ACC112 (cell line): ENCODE data around the gene ACOXL.

ENCODE experiments used
- H2AFZ ChIP-seq: fragments of 200-600 bp; sonication (generic); one replicate; pipeline ENCODE4 v1.6.0; 2017; ENCODE audit warnings: antibody characterized with exemption, low read length; ENCODE audit not compliant: unreplicated experiment
- H3K27ac ChIP-seq: fragments of 200-600 bp; sonication (generic); 2 replicates; pipeline ENCODE4 v1.5.1; 2014; ENCODE audit warnings: low read depth, mild to moderate bottlenecking, antibody characterized with exemption, low read length, moderate library complexity
- H3K27me3 ChIP-seq: fragments of 200-600 bp; sonication (generic); 2 replicates; pipeline ENCODE4 v1.6.1; 2014; ENCODE audit warnings: mild to moderate bottlenecking, antibody characterized with exemption, low read length, moderate library complexity, mixed read lengths; ENCODE audit not compliant: insufficient read depth
- H3K36me3 ChIP-seq: fragments of 200-600 bp; sonication (generic); 2 replicates; pipeline ENCODE4 v1.6.1; 2016; ENCODE audit warnings: mild to moderate bottlenecking, antibody characterized with exemption, low read length, moderate library complexity, mixed read lengths; ENCODE audit not compliant: insufficient read depth
- H3K4me1 ChIP-seq: fragments of 200-600 bp; sonication (generic); one replicate; pipeline ENCODE4 v1.6.1; 2016; ENCODE audit warnings: low read length, mixed read lengths; ENCODE audit not compliant: insufficient read depth, unreplicated experiment, control insufficient read depth
- H3K4me3 ChIP-seq: fragments of 200-600 bp; sonication (generic); 2 replicates; pipeline ENCODE4 v1.5.1; 2014; ENCODE audit warnings: mild to moderate bottlenecking, low read depth, low read length
- H3K79me2 ChIP-seq: fragments of 200-600 bp; sonication (generic); one replicate; pipeline ENCODE4 v1.6.0; 2016; ENCODE audit warnings: low read length; ENCODE audit not compliant: control insufficient read depth, unreplicated experiment, insufficient read depth

Gene ACOXL

DNA sequence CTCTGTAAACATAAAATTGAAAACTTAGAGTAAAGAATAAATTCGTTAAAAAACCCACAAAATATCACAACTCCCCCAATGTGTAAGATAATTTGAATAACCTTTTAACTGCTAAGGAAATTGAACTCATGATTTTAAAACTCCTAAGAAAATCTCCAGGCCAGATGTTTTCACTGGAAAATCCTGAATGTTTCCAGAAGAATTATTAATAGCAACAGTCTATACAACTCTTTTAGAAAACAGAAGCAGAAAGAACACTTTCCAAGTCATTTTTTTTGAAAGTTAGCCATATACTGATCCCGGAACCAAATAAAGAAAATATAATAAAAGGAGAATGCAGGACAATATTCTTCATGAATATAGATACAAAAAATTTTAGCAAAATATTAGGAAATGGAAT is 165.6 kb downstream of the ACOXL start:
- Histone ChIP-seq H3K79me2 (no peaks in the 10 kb centered on the region), H2AFZ (no peak overlapping the region), H3K27ac (no peak overlapping the region)

DNA sequence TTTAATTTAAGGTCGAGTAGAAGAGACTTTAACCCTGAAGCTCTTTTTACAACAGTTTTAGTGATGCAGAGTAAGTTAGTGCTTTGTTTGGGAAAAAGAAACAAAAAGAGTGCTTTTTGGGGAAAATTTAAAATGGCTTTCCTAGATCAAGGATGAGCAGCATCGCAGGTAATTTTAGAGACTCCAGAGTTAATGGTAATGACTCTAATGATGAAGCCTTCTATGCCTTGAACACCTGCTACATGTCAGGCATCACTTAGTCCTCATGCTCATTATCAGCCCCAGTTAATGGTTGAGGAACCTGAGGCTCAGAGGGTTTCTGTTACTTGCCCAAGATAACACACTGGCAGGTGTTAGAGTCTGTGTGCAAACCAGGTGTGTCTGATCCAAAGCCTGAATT is 167.8 kb downstream of the ACOXL start:
- Histone ChIP-seq H3K4me1 (no peaks in the 10 kb centered on the region), H3K27ac (no peak overlapping the region), H3K79me2 (no peaks in the 10 kb centered on the region), H3K4me3 (no peak overlapping the region), H3K27me3 (peaks cover 80% of the 10 kb centered on the region), H3K36me3 (no peaks in the 10 kb centered on the region), H2AFZ (no peak overlapping the region)

More for the DNA sequence above, 165.6 kb downstream of the ACOXL start:
- no peaks in the 10 kb centered on the region for H3K4me1 ChIP-seq
- peaks cover 83% of the 10 kb centered on the region for H3K27me3 ChIP-seq
- H3K36me3 ChIP-seq, result no peaks in the 10 kb centered on the region
- H3K4me3 ChIP-seq, result no peak overlapping the region

DNA sequence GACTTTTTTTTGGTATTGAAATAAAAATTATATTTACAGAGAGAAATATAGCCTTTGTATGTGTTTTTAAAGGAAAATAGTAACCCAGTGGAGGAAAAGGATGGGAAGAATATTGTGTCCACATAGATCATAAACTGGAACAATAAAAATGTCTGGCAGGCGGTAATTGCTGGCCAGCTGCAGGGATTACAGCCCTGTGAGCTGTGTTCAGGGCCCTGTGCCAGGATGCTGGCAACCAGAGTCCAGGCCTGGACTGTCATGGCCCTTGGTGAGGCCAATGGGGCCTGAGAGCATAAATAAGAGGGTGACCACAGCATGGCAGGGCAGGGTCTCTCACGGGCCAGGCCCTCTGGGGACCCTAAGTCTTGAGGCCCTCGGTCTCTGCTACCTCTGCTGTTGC is 171.2 kb downstream of the ACOXL start:
- Histone ChIP-seq H3K4me1 (no peaks in the 10 kb centered on the region), H3K27ac (no peak overlapping the region), H3K27me3 (peaks cover 76% of the 10 kb centered on the region), H2AFZ (no peak overlapping the region), H3K79me2 (no peaks in the 10 kb centered on the region), H3K4me3 (no peak overlapping the region), H3K36me3 (no peaks in the 10 kb centered on the region)

DNA sequence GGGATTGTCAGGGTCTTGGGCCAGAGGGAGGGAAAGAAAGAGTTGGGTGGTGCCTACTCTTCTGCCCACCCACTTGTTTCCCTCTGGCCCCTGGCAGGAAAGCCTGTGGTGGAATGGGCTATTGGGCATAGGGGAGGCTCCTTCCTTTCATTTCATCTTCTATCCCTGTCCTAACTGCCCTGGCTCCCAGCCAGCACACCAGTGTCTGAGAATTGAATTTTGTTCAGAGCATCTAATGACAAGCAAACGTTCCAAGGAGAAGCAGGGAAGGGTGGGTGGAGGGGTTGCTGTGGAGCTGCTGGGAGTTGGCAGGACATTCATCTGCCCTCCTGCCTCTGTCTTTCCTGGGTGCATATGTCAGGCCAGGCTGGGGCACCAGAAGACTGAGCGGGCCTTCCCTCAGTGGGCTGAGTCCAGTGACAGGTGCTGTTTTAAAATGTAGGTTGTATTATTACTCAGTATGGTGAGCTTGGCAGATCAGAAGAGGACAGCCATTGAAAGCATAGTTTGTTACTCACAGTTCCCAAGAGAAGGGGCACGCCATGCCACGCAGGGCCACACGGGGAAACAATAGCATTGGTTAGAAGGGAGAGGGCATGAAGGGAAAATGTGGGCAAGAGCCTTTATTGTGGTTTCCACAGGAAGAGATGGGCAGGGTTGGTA is 171.9 kb downstream of the ACOXL start:
- H3K79me2 ChIP-seq, result no peaks in the 10 kb centered on the region
- H3K27ac ChIP-seq, result no peak overlapping the region
- no peak overlapping the region for H3K4me3 ChIP-seq
- H3K27me3 ChIP-seq, result peaks cover 77% of the 10 kb centered on the region
- H3K4me1 ChIP-seq, result no peaks in the 10 kb centered on the region
- no peaks in the 10 kb centered on the region for H3K36me3 ChIP-seq
- H2AFZ ChIP-seq, result no peak overlapping the region

DNA sequence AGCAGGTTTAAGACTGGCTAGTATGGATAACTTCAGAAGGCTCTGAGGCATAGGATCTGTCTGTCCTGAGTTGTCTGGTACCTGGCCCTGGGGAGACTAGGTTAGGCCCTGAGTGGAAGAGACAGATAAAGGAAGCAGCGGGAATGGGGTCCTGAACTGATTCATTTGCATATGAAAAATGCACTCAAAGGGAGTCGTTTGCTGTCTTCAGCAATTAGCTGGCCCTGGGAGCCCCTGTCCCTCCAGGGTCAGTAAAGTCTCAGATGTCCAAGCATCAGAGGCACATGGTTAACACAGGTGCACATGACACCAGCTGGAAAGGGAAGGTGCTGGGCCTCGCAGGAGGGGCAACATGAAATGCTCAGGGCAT is 172.4 kb downstream of the ACOXL start:
- H3K27ac ChIP-seq, result no peak overlapping the region
- H3K27me3 ChIP-seq, result peaks cover 77% of the 10 kb centered on the region
- no peaks in the 10 kb centered on the region for H3K36me3 ChIP-seq
- no peaks in the 10 kb centered on the region for H3K79me2 ChIP-seq
- H3K4me3 ChIP-seq, result no peak overlapping the region
- no peaks in the 10 kb centered on the region for H3K4me1 ChIP-seq
- H2AFZ ChIP-seq, result no peak overlapping the region

DNA sequence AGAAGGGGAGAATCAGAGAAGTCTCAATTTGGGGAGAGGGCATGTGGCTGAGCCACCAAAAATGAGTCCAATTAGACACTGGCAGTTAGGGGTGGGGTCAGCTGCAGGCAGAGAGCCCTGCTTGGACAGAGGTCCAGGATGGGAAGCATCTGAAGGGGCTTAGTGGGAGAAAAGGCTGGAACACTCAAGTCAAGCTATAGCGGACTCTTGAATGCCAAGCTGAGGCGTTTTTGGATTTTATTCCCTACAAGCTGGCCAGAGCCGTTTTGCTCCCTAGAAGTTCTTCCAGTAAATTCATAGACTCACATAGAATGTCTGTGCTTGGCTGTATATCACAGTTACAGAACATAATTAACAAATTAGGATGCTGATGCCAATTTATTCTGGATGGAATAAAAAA is 172.8 kb downstream of the ACOXL start:
- Histone ChIP-seq H3K27ac (no peak overlapping the region), H3K79me2 (no peaks in the 10 kb centered on the region), H3K4me1 (no peaks in the 10 kb centered on the region), H3K36me3 (no peaks in the 10 kb centered on the region), H3K27me3 (peaks cover 80% of the 10 kb centered on the region), H2AFZ (no peak overlapping the region), H3K4me3 (no peak overlapping the region)

DNA sequence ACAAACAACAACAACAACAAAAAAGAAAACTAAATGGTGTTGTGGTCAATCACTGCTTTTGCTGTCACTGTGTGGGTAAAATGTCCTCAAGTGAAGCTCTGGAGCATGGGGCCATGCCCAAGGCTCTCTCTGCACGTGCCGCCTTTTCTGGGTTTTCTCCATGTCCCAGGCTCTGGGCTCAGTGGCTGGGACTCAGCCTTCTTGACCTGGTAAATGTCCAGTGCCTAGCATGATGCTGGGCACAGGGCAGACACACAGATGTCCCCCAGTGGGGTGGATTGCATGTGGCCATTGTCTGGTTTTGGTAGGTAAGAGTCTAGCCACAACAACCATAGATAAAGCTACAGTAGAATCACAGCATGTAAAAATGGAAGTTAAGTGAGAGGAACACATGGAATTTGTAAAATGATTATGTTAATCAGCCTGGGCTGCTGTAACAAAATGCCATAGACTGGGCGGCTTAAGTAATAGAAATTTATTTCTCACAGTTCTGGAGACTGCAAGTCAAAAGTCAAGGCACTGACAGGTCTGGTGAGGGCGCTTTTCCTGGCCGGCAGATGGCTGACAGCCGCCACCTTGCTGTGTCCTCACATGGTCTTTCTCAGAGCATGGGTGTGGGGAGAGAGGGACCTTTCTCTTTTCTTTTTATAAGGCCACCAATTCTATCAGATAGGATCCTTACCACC is 174.4 kb downstream of the ACOXL start:
- Histone ChIP-seq H3K4me3 (no peak overlapping the region), H2AFZ (no peak overlapping the region), H3K36me3 (no peaks in the 10 kb centered on the region), H3K79me2 (no peaks in the 10 kb centered on the region), H3K27me3 (peaks cover 80% of the 10 kb centered on the region), H3K27ac (no peak overlapping the region), H3K4me1 (no peaks in the 10 kb centered on the region)

DNA sequence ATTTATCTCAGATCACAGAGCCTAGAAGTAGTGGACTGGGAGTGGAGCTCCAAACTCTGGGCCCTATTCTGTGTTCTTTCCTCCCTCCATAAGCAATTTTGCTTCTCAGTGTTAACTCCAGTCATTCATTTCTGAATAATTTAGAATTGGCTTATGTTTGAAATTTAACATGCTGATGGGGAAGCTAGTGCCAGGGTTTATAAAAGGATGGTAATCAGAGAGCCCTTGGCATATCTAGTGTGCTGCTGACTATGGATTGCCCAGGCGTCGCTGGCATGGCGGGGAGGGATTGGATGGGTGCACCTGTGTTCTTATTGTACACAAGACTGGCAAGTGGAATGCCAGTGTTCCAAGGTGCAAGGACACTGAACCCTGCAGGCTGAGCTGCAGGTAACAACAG is 177.1 kb downstream of the ACOXL start:
- H3K79me2 ChIP-seq, result no peaks in the 10 kb centered on the region
- no peak overlapping the region for H3K4me3 ChIP-seq
- no peak overlapping the region for H3K27ac ChIP-seq
- H2AFZ ChIP-seq, result no peak overlapping the region
- no peaks in the 10 kb centered on the region for H3K4me1 ChIP-seq
- H3K27me3 ChIP-seq, result peaks cover 81% of the 10 kb centered on the region
- H3K36me3 ChIP-seq, result no peaks in the 10 kb centered on the region

DNA sequence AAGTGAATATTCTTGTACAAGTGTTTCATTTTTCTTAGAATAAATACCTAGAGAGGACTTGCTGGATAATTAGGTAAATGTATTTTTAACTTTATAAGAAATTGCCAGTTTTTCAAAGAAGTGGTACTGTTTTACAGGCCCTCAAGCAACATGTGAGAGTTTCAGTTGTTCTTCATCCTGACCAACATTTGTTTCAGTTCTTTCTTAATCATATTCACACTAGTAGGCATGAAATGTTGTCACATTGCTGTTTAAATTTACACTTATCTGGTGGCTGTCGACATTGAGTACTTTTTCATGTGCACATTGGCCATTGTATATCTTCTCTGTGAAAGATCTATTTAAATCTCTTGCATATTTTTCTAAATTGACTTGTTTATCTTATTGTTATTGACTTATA is 178.1 kb downstream of the ACOXL start:
- no peaks in the 10 kb centered on the region for H3K79me2 ChIP-seq
- no peak overlapping the region for H2AFZ ChIP-seq
- no peak overlapping the region for H3K4me3 ChIP-seq
- H3K36me3 ChIP-seq, result no peaks in the 10 kb centered on the region
- no peaks in the 10 kb centered on the region for H3K4me1 ChIP-seq
- H3K27ac ChIP-seq, result no peak overlapping the region
- peaks cover 78% of the 10 kb centered on the region for H3K27me3 ChIP-seq

DNA sequence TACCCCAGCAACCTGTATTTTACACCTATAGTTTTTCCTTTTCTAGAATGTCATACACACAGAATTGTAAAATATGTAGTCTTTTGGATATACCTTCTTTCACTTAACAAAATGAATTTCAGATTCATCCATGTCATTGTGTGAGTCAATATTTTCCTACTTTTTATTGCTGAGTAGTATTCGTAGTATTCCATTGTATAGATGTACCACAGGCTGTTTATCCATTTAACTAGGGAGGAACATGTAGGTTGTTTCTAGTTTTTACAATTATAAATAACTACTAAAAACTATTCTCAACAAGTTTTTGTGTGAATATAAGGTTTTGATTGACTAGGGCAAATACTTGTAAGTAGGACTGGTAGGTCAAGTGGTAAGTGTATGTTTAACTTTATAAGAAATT is 187.4 kb downstream of the ACOXL start:
- Histone ChIP-seq H3K4me1 (no peaks in the 10 kb centered on the region), H3K36me3 (no peaks in the 10 kb centered on the region), H3K79me2 (no peaks in the 10 kb centered on the region), H2AFZ (no peak overlapping the region), H3K27ac (no peak overlapping the region), H3K27me3 (peaks cover 53% of the 10 kb centered on the region), H3K4me3 (no peak overlapping the region)

DNA sequence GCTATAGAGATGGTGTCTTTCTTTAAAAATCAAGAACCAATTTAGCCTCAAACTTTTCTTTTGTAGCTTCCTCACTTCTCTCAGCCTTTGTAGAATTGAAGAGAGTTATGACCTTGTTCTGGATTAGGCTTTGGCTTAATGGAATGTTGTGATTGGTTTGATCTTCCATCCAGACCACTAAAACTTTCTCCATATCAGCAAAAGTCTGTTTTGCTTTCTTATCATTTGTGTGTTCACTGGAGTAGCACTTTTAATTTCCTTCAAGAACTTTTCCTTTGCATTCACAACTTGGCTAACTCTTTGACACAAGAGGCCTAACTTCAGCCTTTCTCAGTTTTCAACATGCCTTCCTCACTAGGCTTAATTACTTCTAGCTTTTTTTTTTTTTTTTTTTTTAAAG is 193.1 kb downstream of the ACOXL start:
- H3K36me3 ChIP-seq, result no peaks in the 10 kb centered on the region
- H3K27ac ChIP-seq, result no peak overlapping the region
- H3K27me3 ChIP-seq, result peaks cover 43% of the 10 kb centered on the region
- H3K4me1 ChIP-seq, result no peaks in the 10 kb centered on the region
- H3K79me2 ChIP-seq, result no peaks in the 10 kb centered on the region
- no peak overlapping the region for H2AFZ ChIP-seq
- H3K4me3 ChIP-seq, result no peak overlapping the region
